Heart right ventricle (tissue), 16 donors: ENCODE data around the gene CTAGE4. TPM values are rescaled to one million over a fixed set of nuclear protein-coding genes. Genes with fewer than 3 reads are reported as not detected.
"Not testable (repeated sequence)": the region's sequence is repeated elsewhere in the genome, so short reads cannot be mapped to it uniquely, and the experiment has no call there.

Experiments used
- ATAC-seq, 8 donors: fragments of 200-7000 bp; cut with Tn5 transposase; one replicate each; pipeline ENCODE4 v1.9.1; 2020; ENCODE audit warnings: mild to moderate bottlenecking in 8 of 8, moderate library complexity in 8 of 8, moderate number of reproducible peaks in 1 of 8
- DNase-seq, 2 donors: peaks; one replicate each; pipeline ENCODE4 v3.0.0-alpha.2; 2020
- H3K27ac ChIP-seq, 10 donors: fragments of 200-600 bp; sonication (generic) in 2 of 10; one replicate each; pipeline versions ENCODE4 v1.5.0 to v1.8.0; 2020 to 2022; ENCODE audit warnings: mild to moderate bottlenecking in 3 of 10
- H3K27me3 ChIP-seq, 7 donors: fragments of 200-600 bp; one replicate each; pipeline ENCODE4 v1.8.0; 2021 to 2022; ENCODE audit warnings: mild to moderate bottlenecking in 2 of 7
- H3K36me3 ChIP-seq, 9 donors: fragments of 200-600 bp; sonication (generic) in 1 of 9; one replicate each; pipeline versions ENCODE4 v1.5.0 to v1.8.0; 2020 to 2022; ENCODE audit warnings: mild to moderate bottlenecking in 2 of 9
- H3K4me1 ChIP-seq, 9 donors: fragments of 200-600 bp; sonication (generic) in 1 of 9; one replicate each; pipeline versions ENCODE4 v1.5.0 to v1.8.0; 2020 to 2022; ENCODE audit warnings: mild to moderate bottlenecking in 4 of 9
- H3K4me3 ChIP-seq, 10 donors: fragments of 200-600 bp; sonication (generic) in 2 of 10; one replicate each; pipeline versions ENCODE4 v1.5.0 to v1.8.0; 2020 to 2022; ENCODE audit warnings: mild to moderate bottlenecking in 7 of 10, moderate library complexity in 2 of 10
- H3K9me3 ChIP-seq, 11 donors: fragments of 200-600 bp in 10 of 11; sonication (generic) in 2 of 11; one replicate each; pipeline versions ENCODE4 v1.5.0 to v1.8.0; 2013 to 2022; ENCODE audit warnings: mild to moderate bottlenecking in 2 of 11, control low read depth in 1 of 11, moderate library complexity in 1 of 11
- WGBS, 2 donors: extraction: QIAGEN DNeasy Blood & Tissue Kit; methylation state at CpG; one replicate each; pipeline ENCODE4 v1.1.7; 2013; ENCODE audit warnings: inconsistent platforms in 1 of 2; 5-methylcytosine and 5-hydroxymethylcytosine counted together
- intact Hi-C, 10 donors: fragments of 100-400 bp; cut with DNase I; formaldehyde crosslinking; loops; one replicate each; pipeline versions ENCODE4 v1.11.1 to v1.14.2; 2022
- long read RNA-seq, 3 donors: library from polyadenylated mRNA; unstranded; transcript quantifications; one replicate each; pipeline ENCODE4 v2.0.0, GENCODE V29; 2020 to 2021
- polyA plus RNA-seq, 2 donors: library from polyadenylated mRNA; stranded (reverse); fragments of 200-250 nt; gene quantifications; one replicate each; pipeline ENCODE4 v1.2.3, GENCODE V29; 2013
- total RNA-seq, 10 donors: library from RNA; stranded (reverse); fragmentation: NEBNext Ultra II Directional in 3 of 10; extraction: Animal tissue kit (Norgen Biotek cat#: 25700) in 3 of 10; gene quantifications; one replicate each; pipeline versions ENCODE4 v1.2.1 to v1.2.4, GENCODE V29; 2021 to 2023
- TF ChIP-seq, protein P1 (sequence below), 9 donors: fragments of 200-600 bp; sonication (generic) in 2 of 9; IDR thresholded peaks; one replicate each; pipeline versions ENCODE4 v1.5.0 to v1.8.0; 2021 to 2022; ENCODE audit warnings: antibody characterized with exemption in 9 of 9, mild to moderate bottlenecking in 5 of 9, moderate library complexity in 1 of 9
- donor health status: Arrhythmogenic right ventricular cardiomyopathy.
- donor health status: ischemic (EF 13 %, LVEDD 7.1; RV severe dilation, severe dysfunction).
- donor health status: healthy with polysubstance abuse.
- donor health status: DM: no; HTN: yes; CAD: no.
- donor health status: DM: no; HTN: no; CAD: no.
- donor health status: ischemic (EF 25% LVEDD 6.9; RV normal size, moderate dysfunction).
- donor health status: ischemic (EF 25% LVEDD 5.7; RV mildly dilated, moderate dysfunction).
- donor health status: healthy.
- donor health status: DM: yes; HTN: yes; CAD: no.
- donor health status: Ischemic cardiomyopathy.
- donor health status: ischemic (EF 35%, LVEDD 5.7; RV mildly dilated, moderate dysfunction).
- donor health status: nonischemic (EF 11% LVEDD 7.7; RV severe dilation, severe dysfunction).
- donor health status: DM: yes; HTN: yes; CAD: no.
- donor health status: PGD.
- donor health status: ischemic (EF 29% LVEDD 5.4; RV normal size, mild dysfunction).
- donor health status: nonischemic (EF 23%, LVEDD 6.1; RV moderate dilation, normal function).

CTAGE4 gene, protein sequence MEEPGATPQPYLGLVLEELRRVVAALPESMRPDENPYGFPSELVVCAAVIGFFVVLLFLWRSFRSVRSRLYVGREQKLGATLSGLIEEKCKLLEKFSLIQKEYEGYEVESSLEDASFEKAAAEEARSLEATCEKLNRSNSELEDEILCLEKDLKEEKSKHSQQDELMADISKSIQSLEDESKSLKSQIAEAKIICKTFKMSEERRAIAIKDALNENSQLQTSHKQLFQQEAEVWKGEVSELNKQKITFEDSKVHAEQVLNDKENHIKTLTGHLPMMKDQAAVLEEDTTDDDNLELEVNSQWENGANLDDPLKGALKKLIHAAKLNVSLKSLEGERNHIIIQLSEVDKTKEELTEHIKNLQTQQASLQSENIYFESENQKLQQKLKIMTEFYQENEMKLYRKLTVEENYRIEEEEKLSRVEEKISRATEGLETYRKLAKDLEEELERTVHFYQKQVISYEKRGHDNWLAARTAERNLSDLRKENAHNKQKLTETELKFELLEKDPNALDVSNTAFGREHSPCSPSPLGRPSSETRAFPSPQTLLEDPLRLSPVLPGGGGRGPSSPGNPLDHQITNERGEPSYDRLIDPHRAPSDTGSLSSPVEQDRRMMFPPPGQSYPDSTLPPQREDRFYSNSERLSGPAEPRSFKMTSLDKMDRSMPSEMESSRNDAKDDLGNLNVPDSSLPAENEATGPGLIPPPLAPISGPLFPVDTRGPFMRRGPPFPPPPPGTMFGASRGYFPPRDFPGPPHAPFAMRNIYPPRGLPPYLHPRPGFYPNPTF
- total RNA-seq: under 1 TPM in 8 of 10 donors, not detected in 2; 0.13 to 0.80 (median 0.24) TPM
- polyA plus RNA-seq: under 1 TPM; 0.03 to 0.59 TPM
- long read RNA-seq, donor 1: 0 reads
- long read RNA-seq, donor 2: 0 reads
- long read RNA-seq, donor 3: 0 reads

DNA sequence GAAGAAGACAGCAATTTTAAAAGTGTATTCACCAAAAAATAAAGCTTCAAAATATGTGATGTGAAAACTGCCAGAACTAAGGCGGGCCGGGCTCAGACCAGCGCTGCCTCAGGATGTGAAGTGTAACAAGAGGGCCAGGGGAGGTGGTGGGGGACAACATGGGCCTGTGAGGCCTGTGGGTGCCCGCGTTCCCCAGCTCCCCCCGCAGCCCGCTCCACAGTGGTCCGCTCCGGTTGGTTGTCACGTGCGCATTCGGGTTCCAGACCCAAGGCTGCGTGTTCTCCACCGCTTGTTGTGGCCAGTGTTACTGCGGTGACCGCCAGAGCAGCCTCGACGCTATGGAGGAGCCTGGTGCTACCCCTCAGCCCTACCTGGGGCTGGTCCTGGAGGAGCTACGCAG lies at the start of gene CTAGE4:
CTAGE4 (plus strand) TSS at position 301 of the 400 bp plus-strand sequence; CDS start at position 339, 38 bp downstream.
- no CpG with 5 or more reads among the region's 19 CpGs for WGBS, 2 donors
- H3K9me3 ChIP-seq, H3K27me3 ChIP-seq, H3K27ac ChIP-seq, H3K4me1 ChIP-seq, H3K4me3 ChIP-seq, H3K36me3 ChIP-seq, intact Hi-C loops, ATAC-seq, DNase-seq: not testable (repeated sequence)

GRCh38 chr7:144134116-144134515 lies 49.1 kb upstream of the CTAGE4 start:
- Histone ChIP-seq H3K4me3 (no peak overlapping the region), H3K27ac (no peak overlapping the region), H3K4me1 (no peaks in the 10 kb centered on the region), H3K9me3 (no peaks in the 10 kb centered on the region), H3K36me3 (no peaks in the 10 kb centered on the region), H3K27me3 (no peaks in the 10 kb centered on the region)
- WGBS, 2 donors: 56 to 68% methylated on average over 1 of the region's 1 CpG
- TF ChIP-seq, protein P1, sequence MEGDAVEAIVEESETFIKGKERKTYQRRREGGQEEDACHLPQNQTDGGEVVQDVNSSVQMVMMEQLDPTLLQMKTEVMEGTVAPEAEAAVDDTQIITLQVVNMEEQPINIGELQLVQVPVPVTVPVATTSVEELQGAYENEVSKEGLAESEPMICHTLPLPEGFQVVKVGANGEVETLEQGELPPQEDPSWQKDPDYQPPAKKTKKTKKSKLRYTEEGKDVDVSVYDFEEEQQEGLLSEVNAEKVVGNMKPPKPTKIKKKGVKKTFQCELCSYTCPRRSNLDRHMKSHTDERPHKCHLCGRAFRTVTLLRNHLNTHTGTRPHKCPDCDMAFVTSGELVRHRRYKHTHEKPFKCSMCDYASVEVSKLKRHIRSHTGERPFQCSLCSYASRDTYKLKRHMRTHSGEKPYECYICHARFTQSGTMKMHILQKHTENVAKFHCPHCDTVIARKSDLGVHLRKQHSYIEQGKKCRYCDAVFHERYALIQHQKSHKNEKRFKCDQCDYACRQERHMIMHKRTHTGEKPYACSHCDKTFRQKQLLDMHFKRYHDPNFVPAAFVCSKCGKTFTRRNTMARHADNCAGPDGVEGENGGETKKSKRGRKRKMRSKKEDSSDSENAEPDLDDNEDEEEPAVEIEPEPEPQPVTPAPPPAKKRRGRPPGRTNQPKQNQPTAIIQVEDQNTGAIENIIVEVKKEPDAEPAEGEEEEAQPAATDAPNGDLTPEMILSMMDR (IDR thresholded peaks at IDR 0.05): no peak
- DNase-seq: no peak
- ATAC-seq: no peak
- intact Hi-C loops: no loop called here

- DNase-seq (no peak), ATAC-seq (no peak)
- Histone ChIP-seq H3K4me3 (no peak overlapping the region), H3K4me1 (no peaks in the 10 kb centered on the region), H3K36me3 (no peaks in the 10 kb centered on the region), H3K27me3 (no peaks in the 10 kb centered on the region), H3K9me3 (no peaks in the 10 kb centered on the region), H3K27ac (no peak overlapping the region)
- 71 to 78% methylated on average over 1 of the region's 1 CpG for WGBS, 2 donors
- TF ChIP-seq, protein P1 (IDR thresholded peaks at IDR 0.05): no peak
- intact Hi-C loops: no loop called here
Measured at GRCh38 chr7:144137501-144137900, 45.8 kb upstream of the CTAGE4 start.

DNA sequence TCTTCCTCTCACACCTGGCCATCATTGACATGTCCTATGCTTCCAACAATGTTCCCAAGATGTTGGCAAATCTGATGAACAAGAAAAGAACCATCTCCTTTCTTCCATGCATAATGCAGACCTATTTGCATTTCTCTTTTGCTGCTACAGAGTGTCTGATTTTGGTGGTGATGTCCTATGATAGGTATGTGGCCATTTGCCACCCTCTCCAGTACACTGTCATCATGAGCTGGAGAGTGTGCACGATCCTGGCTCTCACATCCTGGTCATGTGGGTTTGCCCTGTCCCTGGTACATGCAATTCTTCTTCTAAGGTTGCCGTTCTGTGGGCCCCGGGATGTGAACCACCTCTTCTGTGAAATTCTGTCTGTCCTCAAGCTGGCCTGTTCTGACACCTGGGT lies 41.1 kb upstream of the CTAGE4 start:
- no peak for ATAC-seq
- intact Hi-C loops: no loop called here
- no peak overlapping the region for H3K27ac ChIP-seq
- no peaks in the 10 kb centered on the region for H3K36me3 ChIP-seq
- TF ChIP-seq, protein P1 (IDR thresholded peaks at IDR 0.05): no peak
- H3K9me3 ChIP-seq: peaks cover 0 to 16% (median under 1%) of the 10 kb centered on the region in 11 donors
- no peaks in the 10 kb centered on the region for H3K4me1 ChIP-seq
- H3K4me3 ChIP-seq: no peak overlapping the region
- WGBS, 2 donors: 79 to 82% methylated on average over 3 of the region's 3 CpGs
- DNase-seq: no peak
- H3K27me3 ChIP-seq: no peaks in the 10 kb centered on the region
